ENCODE measurements around the gene FBXL17. TPM values are rescaled to one million over a fixed set of nuclear protein-coding genes. Genes with fewer than 3 reads are reported as not detected.

The FBXL17 gene
- total and polyA plus RNA-seq, 5 donors from 2014 or later = 3.8 to 27.7 (median 6.4) TPM

DNA sequence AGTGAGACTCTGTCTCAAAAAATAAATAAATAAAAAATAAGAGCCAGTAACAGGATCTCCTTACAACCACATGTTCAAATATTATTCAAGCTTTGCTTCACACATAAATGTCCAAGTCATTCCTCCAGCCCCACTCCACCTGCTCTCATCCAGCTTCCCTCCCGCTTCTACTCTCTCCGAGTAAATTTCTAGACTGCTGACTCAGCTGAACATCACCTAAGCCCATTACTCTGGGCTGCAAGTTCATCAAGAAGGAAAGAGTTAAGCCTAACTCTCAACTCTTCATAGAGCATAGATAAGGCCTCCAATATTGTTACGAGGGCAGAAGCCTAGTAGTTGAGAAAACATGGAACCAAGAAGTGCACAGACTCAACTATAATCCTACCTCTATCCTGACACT lies 300.2 kb downstream of the FBXL17 start:
- no peaks in the 10 kb centered on the region for H3K4me1 ChIP-seq (ENCODE audit: control insufficient read depth, insufficient read depth, low read length, poor library complexity, severe bottlenecking)
- Mint-ChIP-seq H3K9me3 (peaks cover 0 to 3% (median 0%) of the 10 kb centered on the region in 7 donors), H3K4me3 (no peak overlapping the region), H3K27ac (no peak overlapping the region), H3K4me1 (peaks cover 0 to 3% (median 0%) of the 10 kb centered on the region in 4 donors), H3K36me3 (peaks cover 16% of the 10 kb centered on the region), H3K27me3 (no peaks in the 10 kb centered on the region)
- H3K36me3 ChIP-seq (ENCODE audit: control insufficient read depth, insufficient read depth, low read length) = no peaks in the 10 kb centered on the region
- H3K4me3 ChIP-seq (ENCODE audit: low read depth, low read length) = no peak overlapping the region
- no peak overlapping the region for H3K27ac ChIP-seq (ENCODE audit: insufficient read depth, low read length, poor library complexity, severe bottlenecking)
- H3K27me3 ChIP-seq (ENCODE audit: control insufficient read depth, insufficient read depth, low read length) = no peaks in the 10 kb centered on the region
- no peaks in the 10 kb centered on the region for H3K9me3 ChIP-seq (ENCODE audit: control insufficient read depth in 2 of 2, low read length in 2 of 2)
- ATAC-seq (ENCODE audit: low read depth in 2 of 2) (no peak), DNase-seq (no peak)

DNA sequence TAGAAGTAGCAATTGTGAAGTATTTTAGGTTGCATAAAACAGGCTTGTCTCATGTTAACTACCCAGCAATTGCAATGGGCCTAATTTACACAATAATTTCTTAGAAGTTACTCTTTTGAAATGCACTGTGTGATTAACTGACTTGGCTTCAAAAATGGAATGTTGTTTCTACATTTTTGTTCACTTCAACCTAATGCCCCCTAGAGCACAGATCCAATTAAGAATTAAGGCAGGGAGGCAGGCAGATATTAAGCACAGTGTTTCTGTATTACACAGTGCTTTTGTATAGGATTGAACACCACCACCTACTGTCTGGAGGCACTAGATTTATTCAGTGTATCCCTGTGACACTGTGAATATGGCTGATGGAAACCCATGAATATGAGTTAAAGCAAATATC lies 302.1 kb downstream of the FBXL17 start:
- H3K4me1 ChIP-seq (ENCODE audit: control insufficient read depth, insufficient read depth, low read length, poor library complexity, severe bottlenecking) = no peaks in the 10 kb centered on the region
- H3K36me3 ChIP-seq (ENCODE audit: control insufficient read depth, insufficient read depth, low read length) = no peaks in the 10 kb centered on the region
- no peak overlapping the region for H3K27ac Mint-ChIP-seq
- H3K9me3 ChIP-seq (ENCODE audit: control insufficient read depth in 2 of 2, low read length in 2 of 2) = no peaks in the 10 kb centered on the region
- H3K27me3 Mint-ChIP-seq = no peaks in the 10 kb centered on the region
- no peak overlapping the region for H3K4me3 ChIP-seq (ENCODE audit: low read depth, low read length)
- no peak overlapping the region for H3K27ac ChIP-seq (ENCODE audit: insufficient read depth, low read length, poor library complexity, severe bottlenecking)
- H3K4me3 Mint-ChIP-seq = no peak overlapping the region
- peaks cover 0 to 3% (median 0%) of the 10 kb centered on the region in 4 donors for H3K4me1 Mint-ChIP-seq
- DNase-seq (no peak), ATAC-seq (ENCODE audit: low read depth in 2 of 2) (no peak)
- H3K9me3 Mint-ChIP-seq = peaks cover 0 to 5% (median 1%) of the 10 kb centered on the region in 7 donors
- H3K36me3 Mint-ChIP-seq = peaks cover 25% of the 10 kb centered on the region
- no peaks in the 10 kb centered on the region for H3K27me3 ChIP-seq (ENCODE audit: control insufficient read depth, insufficient read depth, low read length)

DNA sequence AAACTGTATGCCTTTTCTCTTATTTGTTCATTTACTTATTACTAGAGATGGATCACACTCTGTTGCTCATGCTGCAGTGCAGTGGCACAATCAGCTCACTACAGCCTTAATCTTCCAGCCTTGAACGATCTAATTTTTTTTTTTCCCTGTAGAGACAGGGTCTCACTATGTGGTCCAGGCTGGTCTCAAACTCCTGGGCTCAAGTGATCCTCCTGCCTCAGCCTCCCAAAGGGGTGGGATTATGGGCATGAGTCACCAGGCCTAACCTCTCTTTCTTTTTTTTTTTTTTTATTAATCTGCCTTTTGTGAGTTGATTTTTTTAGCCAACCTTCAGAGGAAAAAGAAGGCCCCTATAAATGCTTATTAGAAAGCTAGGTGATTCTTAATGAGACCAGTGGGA lies 303.0 kb downstream of the FBXL17 start:
- Histone ChIP-seq H3K27ac (ENCODE audit: insufficient read depth, low read length, poor library complexity, severe bottlenecking) (no peak overlapping the region), H3K27me3 (ENCODE audit: control insufficient read depth, insufficient read depth, low read length) (no peaks in the 10 kb centered on the region), H3K36me3 (ENCODE audit: control insufficient read depth, insufficient read depth, low read length) (no peaks in the 10 kb centered on the region), H3K4me3 (ENCODE audit: low read depth, low read length) (no peak overlapping the region), H3K4me1 (ENCODE audit: control insufficient read depth, insufficient read depth, low read length, poor library complexity, severe bottlenecking) (no peaks in the 10 kb centered on the region), H3K9me3 (ENCODE audit: control insufficient read depth in 2 of 2, low read length in 2 of 2) (no peaks in the 10 kb centered on the region)
- no peak for DNase-seq
- Mint-ChIP-seq H3K9me3 (peaks cover 0 to 5% (median 4%) of the 10 kb centered on the region in 7 donors), H3K27me3 (no peaks in the 10 kb centered on the region), H3K4me3 (peak overlapping the region in 1 of 4 donors; percentile 58), H3K36me3 (peaks cover 29% of the 10 kb centered on the region), H3K27ac (no peak overlapping the region), H3K4me1 (peaks cover 0 to 7% (median 2%) of the 10 kb centered on the region in 4 donors)
- no peak for ATAC-seq (ENCODE audit: low read depth in 2 of 2)

DNA sequence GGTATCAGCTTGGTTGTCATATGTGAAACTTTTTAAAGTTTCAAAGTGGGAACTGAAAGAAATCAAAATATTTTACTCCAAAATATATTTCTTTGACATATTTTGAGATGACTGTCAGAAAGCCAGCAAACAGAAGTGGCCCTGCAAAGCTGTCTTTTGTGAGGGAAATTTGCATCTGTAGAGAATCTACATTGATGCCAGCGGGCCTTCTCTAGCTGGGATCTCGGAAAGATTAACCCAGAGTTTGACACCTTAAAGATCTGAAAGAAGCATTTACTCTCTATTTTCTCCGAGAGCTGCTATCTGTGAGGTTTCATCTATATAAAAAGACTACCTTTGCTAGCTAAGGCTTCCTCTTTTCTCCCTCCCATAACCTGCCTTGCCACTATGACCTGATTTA lies 303.6 kb downstream of the FBXL17 start:
- H3K36me3 ChIP-seq (ENCODE audit: control insufficient read depth, insufficient read depth, low read length) = no peaks in the 10 kb centered on the region
- Mint-ChIP-seq H3K27me3 (no peaks in the 10 kb centered on the region), H3K4me3 (no peak overlapping the region), H3K36me3 (peaks cover 29% of the 10 kb centered on the region), H3K27ac (no peak overlapping the region), H3K9me3 (peaks cover 3 to 5% (median 4%) of the 10 kb centered on the region in 7 donors), H3K4me1 (peaks cover 0 to 7% (median 2%) of the 10 kb centered on the region in 4 donors)
- no peaks in the 10 kb centered on the region for H3K4me1 ChIP-seq (ENCODE audit: control insufficient read depth, insufficient read depth, low read length, poor library complexity, severe bottlenecking)
- no peak for ATAC-seq (ENCODE audit: low read depth in 2 of 2)
- H3K4me3 ChIP-seq (ENCODE audit: low read depth, low read length) = no peak overlapping the region
- DNase-seq = no peak
- H3K27me3 ChIP-seq (ENCODE audit: control insufficient read depth, insufficient read depth, low read length) = no peaks in the 10 kb centered on the region
- H3K9me3 ChIP-seq (ENCODE audit: control insufficient read depth in 2 of 2, low read length in 2 of 2) = no peaks in the 10 kb centered on the region
- no peak overlapping the region for H3K27ac ChIP-seq (ENCODE audit: insufficient read depth, low read length, poor library complexity, severe bottlenecking)

DNA sequence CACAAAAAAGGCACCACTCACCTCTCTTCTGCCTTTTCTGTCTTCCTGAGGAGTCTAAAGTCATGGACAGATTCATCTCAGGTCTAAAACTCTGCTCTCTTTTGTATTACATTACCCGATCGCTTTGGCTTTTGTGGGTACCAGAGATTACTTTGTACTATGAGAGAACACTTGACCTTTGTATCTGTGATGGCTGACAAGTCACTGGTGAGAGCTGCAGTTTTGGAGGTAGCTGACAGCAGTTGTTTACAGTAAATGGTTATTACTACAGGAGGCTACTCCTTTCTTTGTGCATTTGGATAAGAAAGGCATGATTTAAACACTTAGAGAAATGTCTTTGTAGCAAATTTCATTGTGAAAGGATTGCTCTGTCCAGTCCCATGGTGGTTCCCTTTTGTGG lies 307.3 kb downstream of the FBXL17 start:
- Mint-ChIP-seq H3K9me3 (peaks cover 0 to 7% (median 5%) of the 10 kb centered on the region in 7 donors), H3K36me3 (peaks cover 21% of the 10 kb centered on the region), H3K27ac (no peak overlapping the region), H3K4me3 (no peak overlapping the region), H3K27me3 (no peaks in the 10 kb centered on the region), H3K4me1 (peaks cover 0 to 18% (median 12%) of the 10 kb centered on the region in 4 donors)
- H3K36me3 ChIP-seq (ENCODE audit: control insufficient read depth, insufficient read depth, low read length) = no peaks in the 10 kb centered on the region
- H3K9me3 ChIP-seq (ENCODE audit: control insufficient read depth in 2 of 2, low read length in 2 of 2) = no peaks in the 10 kb centered on the region
- no peak overlapping the region for H3K27ac ChIP-seq (ENCODE audit: insufficient read depth, low read length, poor library complexity, severe bottlenecking)
- no peak overlapping the region for H3K4me3 ChIP-seq (ENCODE audit: low read depth, low read length)
- DNase-seq = no peak
- H3K4me1 ChIP-seq (ENCODE audit: control insufficient read depth, insufficient read depth, low read length, poor library complexity, severe bottlenecking) = no peaks in the 10 kb centered on the region
- no peaks in the 10 kb centered on the region for H3K27me3 ChIP-seq (ENCODE audit: control insufficient read depth, insufficient read depth, low read length)
- no peak for ATAC-seq (ENCODE audit: low read depth in 2 of 2)

DNA sequence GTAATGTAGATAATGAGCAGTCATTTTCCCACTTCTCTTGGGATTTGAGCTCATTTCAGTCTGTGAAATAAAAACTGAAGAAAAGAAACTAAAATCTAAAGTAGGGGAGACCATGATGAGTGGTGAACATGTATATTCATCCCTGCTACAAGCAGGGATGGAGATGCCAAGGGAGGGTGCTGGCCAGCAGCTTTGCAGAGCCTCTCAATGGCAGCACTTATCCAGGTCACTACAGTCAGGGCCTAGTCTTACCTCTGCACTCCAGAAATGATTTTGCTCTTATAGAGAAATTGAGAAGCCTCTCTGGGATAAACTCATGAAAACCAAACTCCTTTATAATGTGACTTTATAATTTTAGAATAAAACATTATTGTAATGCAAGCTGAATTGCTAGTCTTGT lies 317.6 kb downstream of the FBXL17 start:
- Histone ChIP-seq H3K9me3 (ENCODE audit: control insufficient read depth in 2 of 2, low read length in 2 of 2) (no peaks in the 10 kb centered on the region), H3K36me3 (ENCODE audit: control insufficient read depth, insufficient read depth, low read length) (no peaks in the 10 kb centered on the region), H3K27me3 (ENCODE audit: control insufficient read depth, insufficient read depth, low read length) (no peaks in the 10 kb centered on the region), H3K4me3 (ENCODE audit: low read depth, low read length) (no peak overlapping the region), H3K27ac (ENCODE audit: insufficient read depth, low read length, poor library complexity, severe bottlenecking) (no peak overlapping the region), H3K4me1 (ENCODE audit: control insufficient read depth, insufficient read depth, low read length, poor library complexity, severe bottlenecking) (no peaks in the 10 kb centered on the region)
- DNase-seq (no peak), ATAC-seq (ENCODE audit: low read depth in 2 of 2) (no peak)
- H3K9me3 Mint-ChIP-seq = peaks cover 0 to 5% (median 0%) of the 10 kb centered on the region in 7 donors
- H3K27me3 Mint-ChIP-seq = no peaks in the 10 kb centered on the region
- no peak overlapping the region for H3K4me3 Mint-ChIP-seq
- H3K27ac Mint-ChIP-seq = no peak overlapping the region
- H3K4me1 Mint-ChIP-seq = peaks cover 0 to 4% (median 0%) of the 10 kb centered on the region in 4 donors
- H3K36me3 Mint-ChIP-seq = peaks cover 3% of the 10 kb centered on the region

DNA sequence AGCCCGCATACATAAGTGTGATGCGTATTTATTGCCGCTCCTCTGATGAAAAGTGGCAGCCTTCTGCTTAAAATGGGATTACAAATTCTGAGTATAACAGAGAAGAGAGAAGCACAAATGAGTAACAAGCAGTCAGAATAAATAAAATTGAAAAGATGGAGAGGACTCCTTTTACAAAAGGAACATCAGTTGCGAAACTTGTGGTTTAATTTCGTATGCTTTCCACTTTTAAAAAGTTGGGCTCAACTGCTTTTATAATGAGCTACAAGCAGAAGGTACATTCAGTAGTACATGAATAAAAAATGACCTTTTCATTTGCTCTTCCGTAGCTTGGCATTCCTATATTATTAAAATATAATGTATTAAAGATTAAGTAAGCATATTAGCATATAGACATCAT lies 320.0 kb downstream of the FBXL17 start:
- no peaks in the 10 kb centered on the region for H3K36me3 Mint-ChIP-seq
- H3K27ac ChIP-seq (ENCODE audit: insufficient read depth, low read length, poor library complexity, severe bottlenecking) = no peak overlapping the region
- no peaks in the 10 kb centered on the region for H3K4me1 ChIP-seq (ENCODE audit: control insufficient read depth, insufficient read depth, low read length, poor library complexity, severe bottlenecking)
- no peaks in the 10 kb centered on the region for H3K36me3 ChIP-seq (ENCODE audit: control insufficient read depth, insufficient read depth, low read length)
- no peaks in the 10 kb centered on the region for H3K27me3 Mint-ChIP-seq
- no peaks in the 10 kb centered on the region for H3K27me3 ChIP-seq (ENCODE audit: control insufficient read depth, insufficient read depth, low read length)
- ATAC-seq (ENCODE audit: low read depth in 2 of 2) (no peak), DNase-seq (no peak)
- H3K4me3 Mint-ChIP-seq = no peak overlapping the region
- peaks cover 0 to 3% (median 0%) of the 10 kb centered on the region in 7 donors for H3K9me3 Mint-ChIP-seq
- no peak overlapping the region for H3K27ac Mint-ChIP-seq
- no peak overlapping the region for H3K4me3 ChIP-seq (ENCODE audit: low read depth, low read length)
- H3K9me3 ChIP-seq (ENCODE audit: control insufficient read depth in 2 of 2, low read length in 2 of 2) = no peaks in the 10 kb centered on the region
- peaks cover 0 to 3% (median 0%) of the 10 kb centered on the region in 4 donors for H3K4me1 Mint-ChIP-seq

DNA sequence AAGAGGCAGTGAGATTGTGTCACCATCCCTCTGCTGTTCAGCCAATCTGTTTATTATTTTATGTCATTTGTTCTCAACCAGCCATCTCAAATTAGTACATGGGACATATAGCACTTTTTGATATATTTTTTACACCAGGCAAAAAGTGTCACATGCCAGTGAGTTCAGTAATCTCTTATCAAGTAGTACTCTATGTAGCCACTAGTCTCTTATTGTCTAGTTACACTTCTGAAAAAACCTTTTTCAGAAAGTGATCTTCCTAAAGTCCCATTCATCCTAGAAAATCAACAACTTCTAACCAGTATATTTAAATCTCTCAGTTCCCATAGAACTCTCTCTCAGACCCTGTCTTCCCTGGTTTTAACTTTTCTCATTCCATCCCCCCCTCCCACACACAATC lies 321.6 kb downstream of the FBXL17 start:
- Mint-ChIP-seq H3K27me3 (no peaks in the 10 kb centered on the region), H3K36me3 (no peaks in the 10 kb centered on the region), H3K27ac (no peak overlapping the region), H3K4me1 (no peaks in the 10 kb centered on the region), H3K9me3 (peaks cover 0 to 3% (median 0%) of the 10 kb centered on the region in 7 donors), H3K4me3 (no peak overlapping the region)
- Histone ChIP-seq H3K4me1 (ENCODE audit: control insufficient read depth, insufficient read depth, low read length, poor library complexity, severe bottlenecking) (no peaks in the 10 kb centered on the region), H3K4me3 (ENCODE audit: low read depth, low read length) (no peak overlapping the region), H3K27ac (ENCODE audit: insufficient read depth, low read length, poor library complexity, severe bottlenecking) (no peak overlapping the region), H3K36me3 (ENCODE audit: control insufficient read depth, insufficient read depth, low read length) (no peaks in the 10 kb centered on the region), H3K27me3 (ENCODE audit: control insufficient read depth, insufficient read depth, low read length) (no peaks in the 10 kb centered on the region), H3K9me3 (ENCODE audit: control insufficient read depth in 2 of 2, low read length in 2 of 2) (no peaks in the 10 kb centered on the region)
- ATAC-seq (ENCODE audit: low read depth in 2 of 2) (no peak), DNase-seq (no peak)

Data from CD4-positive, CD25-positive, alpha-beta regulatory T cell (primary cell).